H1 (cell line): Measurements from ENCODE around the gene KATNIP. TPM values are rescaled to one million over a fixed set of nuclear protein-coding genes. Genes with fewer than 3 reads are reported as not detected.

Experiments
- BRCA1 ChIP-seq: IDR thresholded peaks from 2 replicates; pipeline ENCODE4 v1.6.1; 2012; ENCODE audit warnings: low read depth, low read length, improper control_type of control experiment
- CHD7 ChIP-seq: fragments of 300-600 bp; sonication (generic); IDR thresholded peaks from 2 replicates; pipeline ENCODE4 v1.7.1; 2012; ENCODE audit warnings: low read length, moderate library complexity, mild to moderate bottlenecking, inconsistent platforms; ENCODE audit not compliant: insufficient replicate concordance
- HDAC6 ChIP-seq: IDR thresholded peaks from one replicate; pipeline ENCODE4 v1.7.1; 2012; ENCODE audit warnings: low read depth, mild to moderate bottlenecking, inconsistent platforms, low read length, moderate library complexity
- KDM1A ChIP-seq: fragments of 200-600, 300-600 bp; sonication (generic); IDR thresholded peaks from 2 replicates; pipeline ENCODE4 v1.7.1; 2016; ENCODE audit warnings: mild to moderate bottlenecking, low read length, borderline replicate concordance
- KDM4A ChIP-seq: IDR thresholded peaks from one replicate; pipeline ENCODE4 v1.7.1; 2012; ENCODE audit warnings: low read depth, mild to moderate bottlenecking, moderate library complexity, low read length, inconsistent platforms; ENCODE audit not compliant: severe bottlenecking
- TEAD4 ChIP-seq: IDR thresholded peaks from 2 replicates; pipeline ENCODE4 v1.6.1; 2012; ENCODE audit warnings: low read depth, low read length, inconsistent platforms, mixed read lengths
- polyA plus RNA-seq, 7 experiments: library from polyadenylated mRNA; depleted of rRNA in 3 of 7; stranded (reverse) in 5 of 7; unstranded in 2 of 7; fragments of >200 nt in 5 of 7; fragments of 200-250 nt in 2 of 7; gene quantifications; 1 replicate in 5 of 7; 2 replicates in 1 of 7; 4 replicates in 1 of 7; pipeline versions ENCODE4 v1.2.1 to v1.2.3, GENCODE V29; 2011 to 2013; ENCODE audit warnings: missing spikeins in 2 of 7, mixed read lengths in 2 of 7
- total RNA-seq: library from RNA; stranded (reverse); fragmentation: NEBNext Ultra II Directional; extraction: Animal tissue kit (Norgen Biotek cat#: 25700); gene quantifications from 2 replicates; pipeline ENCODE4 v1.2.1, GENCODE V29; 2021

KATNIP gene
- total and polyA plus RNA-seq, 2 of the 8 experiments (the other 6 are each of a cell fraction or from before 2014, with no cell fraction given): 7.9 to 20.0 TPM

DNA sequence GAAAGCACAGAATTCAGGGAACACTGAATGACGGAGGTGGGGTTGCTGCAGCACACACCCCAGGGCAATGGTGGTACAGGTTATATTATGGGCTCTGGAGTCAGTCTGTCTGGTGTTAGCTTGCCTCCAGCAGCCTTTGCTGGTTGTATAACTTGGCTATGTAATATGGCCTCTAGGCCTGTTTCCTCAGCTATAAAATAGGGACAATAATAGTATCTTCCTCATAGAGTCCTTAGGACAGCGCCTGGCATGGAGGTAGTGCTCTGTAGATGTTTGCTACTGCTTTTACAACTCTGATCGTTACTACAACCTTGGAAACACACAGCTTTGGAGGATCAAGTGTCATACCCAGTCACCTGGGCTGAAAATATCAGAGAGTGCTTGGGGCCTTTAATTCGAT is 31.7 kb upstream of the KATNIP start (continued):
- TF ChIP-seq CHD7: no peak
- TF ChIP-seq KDM1A: no peak
- no peak for TF ChIP-seq HDAC6
- no peak for TF ChIP-seq KDM4A
- TF ChIP-seq TEAD4: no peak
- no peak for TF ChIP-seq BRCA1
